HFF-Myc (cell line): Measurements from ENCODE around the gene LIN28B.

Experiments used
- DNase-seq: peaks from one replicate; pipeline ENCODE4 v3.0.0-alpha.2; 2011; ENCODE audit warnings: low read depth; ENCODE audit errors: extremely low read depth
- H3K4me3 ChIP-seq: replicated peaks from 2 replicates; pipeline ENCODE4 v1.5.1; 2011; ENCODE audit warnings: low read depth, mild to moderate bottlenecking, control low read depth, low read length
- TF ChIP-seq, protein P1 (sequence below): IDR thresholded peaks from 2 replicates; pipeline ENCODE4 v1.5.1; 2012; ENCODE audit warnings: mild to moderate bottlenecking, low read depth, low read length, control low read depth; ENCODE audit errors: missing control alignments

LIN28B gene

GRCh38 chr6:104957301-104958177 lies 632 bp downstream of the LIN28B start:
- TF ChIP-seq, protein P1, sequence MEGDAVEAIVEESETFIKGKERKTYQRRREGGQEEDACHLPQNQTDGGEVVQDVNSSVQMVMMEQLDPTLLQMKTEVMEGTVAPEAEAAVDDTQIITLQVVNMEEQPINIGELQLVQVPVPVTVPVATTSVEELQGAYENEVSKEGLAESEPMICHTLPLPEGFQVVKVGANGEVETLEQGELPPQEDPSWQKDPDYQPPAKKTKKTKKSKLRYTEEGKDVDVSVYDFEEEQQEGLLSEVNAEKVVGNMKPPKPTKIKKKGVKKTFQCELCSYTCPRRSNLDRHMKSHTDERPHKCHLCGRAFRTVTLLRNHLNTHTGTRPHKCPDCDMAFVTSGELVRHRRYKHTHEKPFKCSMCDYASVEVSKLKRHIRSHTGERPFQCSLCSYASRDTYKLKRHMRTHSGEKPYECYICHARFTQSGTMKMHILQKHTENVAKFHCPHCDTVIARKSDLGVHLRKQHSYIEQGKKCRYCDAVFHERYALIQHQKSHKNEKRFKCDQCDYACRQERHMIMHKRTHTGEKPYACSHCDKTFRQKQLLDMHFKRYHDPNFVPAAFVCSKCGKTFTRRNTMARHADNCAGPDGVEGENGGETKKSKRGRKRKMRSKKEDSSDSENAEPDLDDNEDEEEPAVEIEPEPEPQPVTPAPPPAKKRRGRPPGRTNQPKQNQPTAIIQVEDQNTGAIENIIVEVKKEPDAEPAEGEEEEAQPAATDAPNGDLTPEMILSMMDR, result no peak
- no peak for DNase-seq
- H3K4me3 ChIP-seq, result no peak overlapping the region

- TF ChIP-seq, protein P1, result no peak
- H3K4me3 ChIP-seq, result no peak overlapping the region
- DNase-seq, result no peak
Observed at GRCh38 chr6:104958178-104959025, 1.5 kb downstream of the LIN28B start.

GRCh38 chr6:104959026-104959858 lies 2.3 kb downstream of the LIN28B start:
- H3K4me3 ChIP-seq, result no peak overlapping the region
- no peak for DNase-seq
- TF ChIP-seq, protein P1, result no peak

- DNase-seq, result no peak
- no peak overlapping the region for H3K4me3 ChIP-seq
- TF ChIP-seq, protein P1, result no peak
Observed at GRCh38 chr6:104969108-104969507, 12.2 kb downstream of the LIN28B start.

DNA sequence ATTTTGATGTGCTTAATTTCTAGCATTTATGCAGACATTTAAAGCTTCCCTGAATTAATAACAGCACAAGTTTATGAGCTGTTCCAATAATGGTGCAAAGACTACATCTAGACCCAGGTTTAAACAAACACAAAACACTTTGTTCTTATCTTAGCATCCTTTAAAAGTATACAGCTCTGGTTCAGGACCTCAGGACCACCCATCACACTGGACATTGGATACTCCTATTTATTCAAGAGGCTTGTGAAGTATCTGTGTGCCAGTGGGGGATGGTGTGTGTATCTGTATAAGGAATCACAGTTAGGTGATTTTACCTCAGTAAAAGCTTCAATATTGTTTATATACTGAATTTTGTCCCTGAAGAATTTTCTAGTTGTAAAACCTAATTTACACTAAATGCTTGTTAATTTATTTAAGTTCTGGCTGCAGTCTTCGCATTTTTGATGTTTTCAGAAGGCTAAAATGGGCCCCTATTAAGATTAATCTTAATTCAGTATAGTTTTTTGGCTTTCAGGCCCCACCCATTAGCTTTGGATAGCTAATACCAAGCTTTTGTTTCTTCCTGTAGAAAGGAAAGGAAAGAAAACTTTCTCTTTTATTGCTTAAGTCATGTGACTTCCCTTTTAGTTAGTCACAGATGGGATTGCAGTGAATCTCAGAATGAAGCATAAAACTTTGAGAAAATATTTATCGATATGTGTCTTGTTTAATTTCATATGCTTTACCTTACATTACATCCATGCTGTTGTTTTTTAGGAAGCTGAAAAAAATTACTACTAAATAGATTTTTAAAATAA lies 13.1 kb downstream of the LIN28B start:
- TF ChIP-seq, protein P1, result no peak
- H3K4me3 ChIP-seq, result no peak overlapping the region
- no peak for DNase-seq
